GM13976 (cell line): Measurements from ENCODE around the gene AUTS2.

Experiments used
- DNase-seq: peaks from one replicate; pipeline ENCODE4 v3.0.0; 2012; ENCODE audit warnings: low spot score
- in situ Hi-C: fragments of 300-500 bp; cut with MboI; formaldehyde crosslinking; loops from one replicate; pipeline ENCODE4 v1.12.0; 2022; ENCODE audit warnings: low sequenced_read_pairs, mixed read lengths, inconsistent platforms; ENCODE audit not compliant: unreplicated experiment
- TF ChIP-seq, protein P1 (sequence below): IDR thresholded peaks from 2 replicates; pipeline ENCODE4 v1.5.1; 2012; ENCODE audit warnings: borderline replicate concordance, mild to moderate bottlenecking; ENCODE audit not compliant: insufficient read depth; ENCODE audit errors: extremely low read depth, missing control alignments, control extremely low read depth

The AUTS2 gene

GRCh38 chr7:69859342-69859741 is 261.1 kb downstream of the AUTS2 start:
- TF ChIP-seq, protein P1, sequence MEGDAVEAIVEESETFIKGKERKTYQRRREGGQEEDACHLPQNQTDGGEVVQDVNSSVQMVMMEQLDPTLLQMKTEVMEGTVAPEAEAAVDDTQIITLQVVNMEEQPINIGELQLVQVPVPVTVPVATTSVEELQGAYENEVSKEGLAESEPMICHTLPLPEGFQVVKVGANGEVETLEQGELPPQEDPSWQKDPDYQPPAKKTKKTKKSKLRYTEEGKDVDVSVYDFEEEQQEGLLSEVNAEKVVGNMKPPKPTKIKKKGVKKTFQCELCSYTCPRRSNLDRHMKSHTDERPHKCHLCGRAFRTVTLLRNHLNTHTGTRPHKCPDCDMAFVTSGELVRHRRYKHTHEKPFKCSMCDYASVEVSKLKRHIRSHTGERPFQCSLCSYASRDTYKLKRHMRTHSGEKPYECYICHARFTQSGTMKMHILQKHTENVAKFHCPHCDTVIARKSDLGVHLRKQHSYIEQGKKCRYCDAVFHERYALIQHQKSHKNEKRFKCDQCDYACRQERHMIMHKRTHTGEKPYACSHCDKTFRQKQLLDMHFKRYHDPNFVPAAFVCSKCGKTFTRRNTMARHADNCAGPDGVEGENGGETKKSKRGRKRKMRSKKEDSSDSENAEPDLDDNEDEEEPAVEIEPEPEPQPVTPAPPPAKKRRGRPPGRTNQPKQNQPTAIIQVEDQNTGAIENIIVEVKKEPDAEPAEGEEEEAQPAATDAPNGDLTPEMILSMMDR: no peak
- in situ Hi-C loops: no loop called here
- no peak for DNase-seq

- in situ Hi-C loops: no loop called here
- no peak for DNase-seq
- TF ChIP-seq, protein P1: no peak
Measured at GRCh38 chr7:69860486-69860885, 262.2 kb downstream of the AUTS2 start.

DNA sequence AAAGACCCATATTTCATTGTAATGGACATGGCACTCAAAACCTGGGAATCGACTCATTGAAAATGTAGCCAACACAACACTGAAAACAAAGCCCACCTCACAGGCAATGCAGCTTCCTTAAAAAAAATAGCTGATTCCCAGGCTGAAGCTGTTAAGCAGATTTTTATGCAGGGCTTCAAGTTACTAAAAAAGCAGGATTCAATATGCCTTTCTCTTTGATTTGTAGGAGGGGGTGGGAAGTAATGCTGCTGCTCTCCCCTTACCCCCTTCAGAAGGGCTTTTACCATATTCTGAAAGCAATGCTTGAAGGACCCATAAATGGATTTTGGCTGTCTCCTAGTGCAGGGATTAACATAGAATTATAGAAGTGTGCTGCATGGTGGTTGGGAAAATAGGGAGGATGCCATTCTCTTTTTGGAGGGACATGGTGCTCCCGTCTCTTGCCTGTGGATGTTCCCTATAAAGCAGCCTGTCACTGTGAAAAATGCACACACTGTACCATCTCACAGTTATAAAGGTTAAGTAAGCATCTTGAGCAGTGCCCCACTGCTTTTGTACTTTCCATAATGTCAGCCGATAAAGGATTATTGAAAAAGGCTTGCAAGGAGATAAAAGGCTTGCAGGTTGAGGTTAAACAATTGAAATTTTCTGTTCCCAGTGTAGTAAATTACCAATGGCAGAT is 262.8 kb downstream of the AUTS2 start:
- DNase-seq: no peak
- in situ Hi-C loops: no loop called here
- TF ChIP-seq, protein P1: no peak

- in situ Hi-C loops: no loop called here
- TF ChIP-seq, protein P1: no peak
- DNase-seq: no peak
Measured at GRCh38 chr7:69862413-69863064, 264.3 kb downstream of the AUTS2 start.

- in situ Hi-C loops: no loop called here
- TF ChIP-seq, protein P1: no peak
- no peak for DNase-seq
Measured at GRCh38 chr7:69864274-69864673, 266.0 kb downstream of the AUTS2 start.

DNA sequence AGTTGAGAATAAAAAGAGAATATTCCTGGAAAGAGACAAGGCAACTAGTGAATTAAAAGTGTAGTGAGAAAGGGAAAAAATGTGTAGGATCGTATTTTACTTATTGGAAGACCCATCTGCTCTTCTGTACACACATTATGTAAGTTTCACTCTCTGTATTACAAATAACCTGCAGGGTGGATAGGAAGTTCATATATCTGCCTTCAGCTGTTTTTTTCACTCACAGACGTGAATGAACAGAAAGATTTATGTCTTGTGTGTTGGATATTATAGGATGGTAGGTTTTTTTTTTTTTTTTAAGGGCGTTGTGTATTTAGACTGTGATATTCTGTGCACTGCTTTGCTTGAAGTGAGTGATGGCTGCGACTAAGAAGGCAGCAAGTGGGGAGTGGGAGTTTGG is 266.5 kb downstream of the AUTS2 start:
- TF ChIP-seq, protein P1: no peak
- no peak for DNase-seq

More for the DNA sequence above, 266.5 kb downstream of the AUTS2 start:
- in situ Hi-C loops: no loop called here
